Erythroblast (primary cell): ENCODE measurements around the gene DACH1.

Experiments used
- GATA1 ChIP-seq: IDR thresholded peaks from 2 replicates; pipeline ENCODE4 v1.6.1; 2011; ENCODE audit warnings: low read depth, mild to moderate bottlenecking, control low read depth, low read length, moderate library complexity
- POLR2A ChIP-seq: IDR thresholded peaks from 2 replicates; pipeline ENCODE4 v1.6.1; 2011; ENCODE audit warnings: mild to moderate bottlenecking, low read length

- no peak for TF ChIP-seq POLR2A
- no peak for TF ChIP-seq GATA1
These were observed 407.3 kb downstream of the DACH1 start for GRCh38 chr13:71459708-71460107.
